Thyroid gland (tissue), 4 donors: ENCODE results near the gene TCF7. TPM values are rescaled to one million over a fixed set of nuclear protein-coding genes. Genes with fewer than 3 reads are reported as not detected.

Experiments
- DNase-seq, 2 donors: peaks; one replicate each; pipeline ENCODE4 v3.0.0-alpha.2; 2019
- H3K27ac ChIP-seq, 3 donors: fragments of 200-600 bp; sonication (generic); 1 replicate in 2 of 3; 2 replicates in 1 of 3; pipeline ENCODE4 v1.5.1; 2016 to 2019; ENCODE audit warnings: mild to moderate bottlenecking in 1 of 3, moderate library complexity in 1 of 3
- H3K27me3 ChIP-seq: fragments of 200-600 bp; sonication (generic); one replicate; pipeline ENCODE4 v1.5.1; 2019
- H3K36me3 ChIP-seq, 2 donors: fragments of 200-600 bp; sonication (generic); one replicate each; pipeline ENCODE4 v1.5.1; 2016 to 2019
- H3K4me1 ChIP-seq, 2 donors: fragments of 200-600 bp; sonication (generic); one replicate each; pipeline ENCODE4 v1.5.1; 2017 to 2019
- H3K4me3 ChIP-seq, 3 donors: fragments of 200-600 bp; sonication (generic); replicated peaks in 1 of 3; 1 replicate in 2 of 3; 2 replicates in 1 of 3; pipeline ENCODE4 v1.5.1; 2016; ENCODE audit warnings: mild to moderate bottlenecking in 1 of 3
- H3K9me3 ChIP-seq: fragments of 200-600 bp; sonication (generic); one replicate; pipeline ENCODE4 v1.5.1; 2017
- CTCF ChIP-seq, 6 experiments: fragments of 200-600 bp in 3 of 6; fragments of 450-650 bp in 3 of 6; sonication (generic) in 3 of 6; IDR thresholded peaks; one replicate each; pipeline ENCODE4 v1.5.1; 2016 to 2019; ENCODE audit warnings: antibody characterized with exemption in 6 of 6, mild to moderate bottlenecking in 2 of 6, inconsistent platforms in 1 of 6, moderate library complexity in 1 of 6
- POLR2A ChIP-seq, 2 donors: fragments of 450-650 bp; IDR thresholded peaks; one replicate each; pipeline ENCODE4 v1.6.1; 2017; ENCODE audit warnings: antibody characterized with exemption in 2 of 2, mild to moderate bottlenecking in 2 of 2, moderate library complexity in 1 of 2
- WGBS, 2 donors: methylation state at CpG; one replicate each; pipeline ENCODE4 v1.1.5; 2017; 5-methylcytosine and 5-hydroxymethylcytosine counted together
- intact Hi-C: fragments of 100-400 bp; cut with DNase I; formaldehyde crosslinking; loops from one replicate; pipeline ENCODE4 v1.15.1; 2023
- total RNA-seq, 4 donors: library from RNA; depleted of rRNA; stranded (reverse); fragments of >200 nt; gene quantifications; one replicate each; pipeline ENCODE4 v1.2.3, GENCODE V29; 2016

Gene TCF7
- total RNA-seq, 4 donors from 2014 or later, result 7.4 to 11.8 (median 8.9) TPM

- no peak for DNase-seq
- Histone ChIP-seq H3K4me1 (peaks cover 4 to 25% of the 10 kb centered on the region in 2 donors), H3K36me3 (no peaks in the 10 kb centered on the region), H3K27me3 (no peaks in the 10 kb centered on the region), H3K27ac (no peak overlapping the region), H3K4me3 (no peak overlapping the region), H3K9me3 (no peaks in the 10 kb centered on the region)
- 92 to 95% methylated on average over 14 to 15 of the region's 17 CpGs for whole genome bisulfite sequencing, 2 donors
- TF ChIP-seq POLR2A (IDR thresholded peaks at IDR 0.05) (no peak), CTCF (IDR thresholded peaks at IDR 0.05) (no peak)
- intact Hi-C loops, result no loop called here
Measured at GRCh38 chr5:134120386-134121138, 6.1 kb downstream of the TCF7 start.

- no peaks in the 10 kb centered on the region for H3K9me3 ChIP-seq
- no peaks in the 10 kb centered on the region for H3K36me3 ChIP-seq
- WGBS, 2 donors, result 85 to 89% methylated on average over 2 to 3 of the region's 3 CpGs
- TF ChIP-seq CTCF (IDR thresholded peaks at IDR 0.05) (no peak), POLR2A (IDR thresholded peaks at IDR 0.05) (no peak)
- intact Hi-C loops, result no loop called here
- H3K27me3 ChIP-seq, result no peaks in the 10 kb centered on the region
- DNase-seq, result peak in 1 of 2 donors; percentile 12
- no peak overlapping the region for H3K4me3 ChIP-seq
- H3K4me1 ChIP-seq, result peaks cover 10 to 27% of the 10 kb centered on the region in 2 donors
- H3K27ac ChIP-seq, result no peak overlapping the region
Measured at GRCh38 chr5:134122530-134122929, 8.0 kb downstream of the TCF7 start.

- TF ChIP-seq POLR2A (IDR thresholded peaks at IDR 0.05) (no peak), CTCF (IDR thresholded peaks at IDR 0.05) (no peak)
- Histone ChIP-seq H3K27me3 (no peaks in the 10 kb centered on the region), H3K27ac (no peak overlapping the region), H3K4me3 (no peak overlapping the region), H3K9me3 (no peaks in the 10 kb centered on the region), H3K4me1 (peaks cover 10 to 26% of the 10 kb centered on the region in 2 donors), H3K36me3 (no peaks in the 10 kb centered on the region)
- 95% methylated on average over 6 of the region's 6 CpGs for WGBS, 2 donors
- no peak for DNase-seq
- intact Hi-C loops, result no loop called here
Measured at GRCh38 chr5:134123360-134123759, 8.9 kb downstream of the TCF7 start.

- no peak for DNase-seq
- H3K27me3 ChIP-seq, result no peaks in the 10 kb centered on the region
- no peaks in the 10 kb centered on the region for H3K9me3 ChIP-seq
- H3K4me1 ChIP-seq, result peaks cover 10 to 25% of the 10 kb centered on the region in 2 donors
- intact Hi-C loops, result no loop called here
- TF ChIP-seq CTCF (IDR thresholded peaks at IDR 0.05) (no peak), POLR2A (IDR thresholded peaks at IDR 0.05) (no peak)
- WGBS, 2 donors, result 88 to 93% methylated on average over 7 to 8 of the region's 8 CpGs
- no peaks in the 10 kb centered on the region for H3K36me3 ChIP-seq
- H3K27ac ChIP-seq, result peak overlapping the region in 2 of 3 donors; percentile 54 to 80
- H3K4me3 ChIP-seq, result no peak overlapping the region
Measured at GRCh38 chr5:134124289-134125038, 10.0 kb downstream of the TCF7 start.
